ENCODE results near the gene DDX24.

- TF ChIP-seq CTCF (conservative IDR thresholded peaks at IDR 0.05; ENCODE audit: low read length) = no peak
- no peak for TF ChIP-seq EZH2phosphoT487 (IDR thresholded peaks at IDR 0.05; ENCODE audit: borderline replicate concordance, low read depth, low read length)
Measured at GRCh38 chr14:94098326-94098992, 17.5 kb upstream of the DDX24 start.

Measured in OCI-LY7 (cell line).